Activated CD8-positive, alpha-beta memory T cell treated with anti-CD3 and anti-CD28 coated beads, Interleukin-2, amount 50 U/mL, for 24 hours (primary cell): Measurements from ENCODE around the gene FRS2.

Experiments used
- DNase-seq: peaks from one replicate; pipeline ENCODE4 v3.0.0-alpha.2; 2020; ENCODE audit errors: extremely low read depth

Gene FRS2

GRCh38 chr12:69501154-69501895, 31.1 kb downstream of the FRS2 start:
- no peak for DNase-seq

- no peak for DNase-seq
These were observed 32.3 kb downstream of the FRS2 start for GRCh38 chr12:69502345-69503081.

GRCh38 chr12:69508091-69508490, 37.9 kb downstream of the FRS2 start:
- no peak for DNase-seq

- DNase-seq = no peak
These were observed 38.4 kb downstream of the FRS2 start for GRCh38 chr12:69508621-69509020.

GRCh38 chr12:69509308-69509736, 39.1 kb downstream of the FRS2 start:
- no peak for DNase-seq

GRCh38 chr12:69509904-69510827, 40.0 kb downstream of the FRS2 start:
- no peak for DNase-seq

- no peak for DNase-seq
These were observed 40.8 kb downstream of the FRS2 start for GRCh38 chr12:69511016-69511415.

- DNase-seq = no peak
These were observed 41.5 kb downstream of the FRS2 start for GRCh38 chr12:69511469-69512267.

- no peak for DNase-seq
These were observed 42.6 kb downstream of the FRS2 start for GRCh38 chr12:69512820-69513219.

GRCh38 chr12:69513297-69513696, 43.1 kb downstream of the FRS2 start:
- no peak for DNase-seq

- DNase-seq = no peak
These were observed 43.9 kb downstream of the FRS2 start for GRCh38 chr12:69514111-69514510.

GRCh38 chr12:69514845-69515244, 44.7 kb downstream of the FRS2 start:
- DNase-seq = no peak

- DNase-seq = no peak
These were observed 45.3 kb downstream of the FRS2 start for GRCh38 chr12:69515394-69515930.

- no peak for DNase-seq
These were observed 46.8 kb downstream of the FRS2 start for GRCh38 chr12:69516950-69517349.

GRCh38 chr12:69517406-69517805, 47.2 kb downstream of the FRS2 start:
- no peak for DNase-seq

GRCh38 chr12:69519871-69520270, 49.7 kb downstream of the FRS2 start:
- no peak for DNase-seq

- DNase-seq = no peak
These were observed 53.5 kb downstream of the FRS2 start for GRCh38 chr12:69523433-69524330.

GRCh38 chr12:69524331-69524630, 54.1 kb downstream of the FRS2 start:
- DNase-seq = no peak

GRCh38 chr12:69524755-69525469, 54.7 kb downstream of the FRS2 start:
- no peak for DNase-seq
